HepG2 (cell line): Measurements from ENCODE around the gene CNNM2. TPM values are rescaled to one million over a fixed set of nuclear protein-coding genes. Genes with fewer than 3 reads are reported as not detected.

Experiments used
- CCAR2 ChIP-seq: fragments of 200-400 bp; formaldehyde crosslinking; optimal IDR thresholded peaks from 2 replicates; pipeline ENCODE3; 2018; ENCODE audit warnings: low read depth, mild to moderate bottlenecking, low read length, moderate library complexity
- DRAP1 ChIP-seq: IDR thresholded peaks from 2 replicates; pipeline ENCODE4 v1.6.1; 2016; ENCODE audit warnings: missing genetic modification reagents, missing compliant biosample characterization
- EZH2 ChIP-seq: conservative IDR thresholded peaks from 2 replicates; pipeline ENCODE4 v1.6.1; 2012; ENCODE audit warnings: mild to moderate bottlenecking, low read depth, low read length, moderate library complexity
- HDAC6 ChIP-seq: fragments of 200-600 bp; sonication (generic); IDR thresholded peaks from 2 replicates; pipeline ENCODE4 v1.7.0; 2017; ENCODE audit warnings: mild to moderate bottlenecking, antibody characterized with exemption, low read length, low read depth
- KDM3A ChIP-seq: IDR thresholded peaks from 2 replicates; pipeline ENCODE4 v1.6.1; 2018; ENCODE audit warnings: low read depth, missing compliant biosample characterization
- MEIS2 ChIP-seq: sonication (generic); formaldehyde crosslinking; IDR thresholded peaks from 2 replicates; pipeline ENCODE4 v1.9.0; 2021; ENCODE audit warnings: mild to moderate bottlenecking, missing genetic modification reagents
- NFAT5 ChIP-seq: sonication (generic); formaldehyde crosslinking; IDR thresholded peaks from 2 replicates; pipeline ENCODE4 v1.4.0; 2020; ENCODE audit warnings: missing genetic modification reagents
- NFYC ChIP-seq: IDR thresholded peaks from 2 replicates; pipeline ENCODE4 v1.6.1; 2016; ENCODE audit warnings: missing genetic modification reagents, missing compliant biosample characterization
- NR1H2 ChIP-seq: sonication (generic); formaldehyde crosslinking; IDR thresholded peaks from 2 replicates; pipeline ENCODE4 v1.8.1; 2022; ENCODE audit warnings: low read depth, missing genetic modification reagents, borderline replicate concordance
- PRMT3 ChIP-seq: sonication (generic); formaldehyde crosslinking; IDR thresholded peaks from 2 replicates; pipeline ENCODE4 v1.8.1; 2022; ENCODE audit warnings: low read depth, mild to moderate bottlenecking, moderate library complexity, missing genetic modification reagents, borderline replicate concordance
- SP1 ChIP-seq, 2 experiments: fragments of 450-650 bp in 1 of 2; sonication (generic) in 1 of 2; formaldehyde crosslinking in 1 of 2; IDR thresholded peaks; 2 replicates each; pipeline versions ENCODE4 v1.4.0 to v1.6.1; 2016 to 2020; ENCODE audit warnings: missing genetic modification reagents in 1 of 2
- XRCC5 ChIP-seq: fragments of 200-400 bp; formaldehyde crosslinking; optimal IDR thresholded peaks from 2 replicates; pipeline ENCODE3; 2017; ENCODE audit warnings: mild to moderate bottlenecking, low read length
- ZBTB2 ChIP-seq: sonication (generic); formaldehyde crosslinking; IDR thresholded peaks from 2 replicates; pipeline ENCODE4 v1.8.0; 2022; ENCODE audit warnings: low read depth, missing genetic modification reagents
- ZNF224 ChIP-seq: sonication (generic); formaldehyde crosslinking; IDR thresholded peaks from 2 replicates; pipeline ENCODE4 v1.5.0; 2020; ENCODE audit warnings: mild to moderate bottlenecking, missing genetic modification reagents
- ZNF446 ChIP-seq: sonication (generic); formaldehyde crosslinking; IDR thresholded peaks from 2 replicates; pipeline ENCODE4 v1.5.0; 2020; ENCODE audit warnings: mild to moderate bottlenecking, missing genetic modification reagents
- ZNF740 ChIP-seq: sonication (generic); formaldehyde crosslinking; IDR thresholded peaks from 2 replicates; pipeline ENCODE4 v1.4.0; 2020; ENCODE audit warnings: missing genetic modification reagents
- ZNF761 ChIP-seq: sonication (generic); formaldehyde crosslinking; conservative IDR thresholded peaks from 2 replicates; pipeline ENCODE4 v1.4.0; 2020; ENCODE audit warnings: mild to moderate bottlenecking, missing genetic modification reagents
- ZXDC ChIP-seq: sonication (generic); formaldehyde crosslinking; IDR thresholded peaks from 2 replicates; pipeline ENCODE4 v1.5.0; 2020; ENCODE audit warnings: mild to moderate bottlenecking, missing genetic modification reagents
- polyA plus RNA-seq, 8 experiments: library from polyadenylated mRNA; depleted of rRNA in 3 of 8; stranded (reverse) in 7 of 8; unstranded in 1 of 8; fragments of >200 nt; fragmentation: Illumina TruSeq in 4 of 8; extraction: Trizol in 4 of 8; gene quantifications; 2 replicates each; pipeline versions ENCODE4 v1.2.1 to v1.2.3, GENCODE V29; 2011 to 2016; ENCODE audit warnings: low read depth in 4 of 8, missing spikeins in 1 of 8, mixed read lengths in 1 of 8; ENCODE audit not compliant: insufficient read depth in 1 of 8
- total RNA-seq, 5 experiments: library from RNA; depleted of rRNA; stranded (reverse); fragments of >200 nt; fragmentation: Illumina TruSeq; extraction: Trizol; gene quantifications; 2 replicates each; pipeline ENCODE4 v1.2.3, GENCODE V29; 2016; ENCODE audit warnings: low read depth in 1 of 5

Gene CNNM2
- total and polyA plus RNA-seq, 2 of the 13 experiments (the other 11 are each of a cell fraction or from before 2014, with no cell fraction given) = 7.1 to 9.0 TPM

GRCh38 chr10:102917962-102918816 lies at the start of gene CNNM2 (continued):
- no peak for TF ChIP-seq NR1H2 (CRISPR knock-in tag)
- peak; percentile 48 for TF ChIP-seq XRCC5
- peak; percentile 89 for TF ChIP-seq ZNF740 (CRISPR knock-in tag)
- TF ChIP-seq HDAC6 = no peak
- TF ChIP-seq DRAP1 (CRISPR knock-in tag) = peak; percentile 79
- TF ChIP-seq NFAT5 = peak; percentile 66
- no peak; the same call in 1 of the 2 replicates for TF ChIP-seq PRMT3 (CRISPR knock-in tag)
- no peak for TF ChIP-seq ZNF224 (CRISPR knock-in tag)
- no peak for TF ChIP-seq CCAR2
- TF ChIP-seq ZBTB2 = 0 out of 2 replicates have a peak, but pooled peaks have one; percentile 28
- peak; percentile 74 for TF ChIP-seq ZNF761 (CRISPR knock-in tag)
- TF ChIP-seq NFYC (CRISPR knock-in tag) = peak; percentile 97
- no peak for TF ChIP-seq ZXDC
- peak; percentile 84; the same call in 1 of the 2 replicates for TF ChIP-seq ZNF446 (CRISPR knock-in tag)
- peak; percentile 89 for TF ChIP-seq SP1 (IDR thresholded peaks at IDR 0.05)
- TF ChIP-seq SP1 (CRISPR knock-in tag; IDR thresholded peaks at IDR 0.05) = peak; percentile 98
- no peak for TF ChIP-seq EZH2
- TF ChIP-seq MEIS2 (CRISPR knock-in tag) = peak; percentile 61; the same call in 1 of the 2 replicates
- no peak; the same call in 1 of the 2 replicates for TF ChIP-seq KDM3A (CRISPR knock-in tag)
